Uterus (tissue), 4 donors: ENCODE data around the gene ZNF407. TPM values are rescaled to one million over a fixed set of nuclear protein-coding genes. Genes with fewer than 3 reads are reported as not detected.

Source experiments
- DNase-seq, 2 donors: peaks; one replicate each; pipeline ENCODE4 v3.0.0-alpha.2; 2019 to 2020
- H3K27ac ChIP-seq, 2 donors: fragments of 200-600 bp; sonication (generic); 1 replicate in 1 of 2; 2 replicates in 1 of 2; pipeline ENCODE4 v1.5.1; 2016 to 2018
- H3K27me3 ChIP-seq, 2 donors: fragments of 200-600 bp; sonication (generic); one replicate each; pipeline ENCODE4 v1.5.1; 2018 to 2019; ENCODE audit warnings: control low read depth in 1 of 2
- H3K36me3 ChIP-seq, 2 donors: fragments of 200-600 bp; sonication (generic); one replicate each; pipeline ENCODE4 v1.5.1; 2019; ENCODE audit warnings: control low read depth in 1 of 2
- H3K4me1 ChIP-seq, 2 donors: fragments of 200-600 bp; sonication (generic); one replicate each; pipeline ENCODE4 v1.5.1; 2018 to 2019; ENCODE audit warnings: control low read depth in 1 of 2
- H3K4me3 ChIP-seq, 2 donors: fragments of 200-600 bp; sonication (generic); 1 replicate in 1 of 2; 2 replicates in 1 of 2; pipeline ENCODE4 v1.5.1; 2018 to 2019; ENCODE audit warnings: mild to moderate bottlenecking in 1 of 2
- H3K9me3 ChIP-seq, 2 donors: fragments of 200-600 bp; sonication (generic); one replicate each; pipeline ENCODE4 v1.5.1; 2019; ENCODE audit warnings: control low read depth in 1 of 2
- POLR2A ChIP-seq, 2 donors: fragments of 450-650 bp; IDR thresholded peaks; one replicate each; pipeline ENCODE4 v1.6.1; 2016; ENCODE audit warnings: antibody characterized with exemption in 2 of 2, mild to moderate bottlenecking in 1 of 2, moderate library complexity in 1 of 2
- intact Hi-C: fragments of 100-400 bp; cut with DNase I; formaldehyde crosslinking; loops from one replicate; pipeline ENCODE4 v1.15.1; 2023; ENCODE audit warnings: low total_unique reads
- total RNA-seq, 4 donors: library from RNA; depleted of rRNA in 3 of 4; stranded (reverse); fragments of >200 nt in 3 of 4; gene quantifications; one replicate each; pipeline versions ENCODE4 v1.1.0 to v1.2.4, GENCODE V29; 2014 to 2023
- TF ChIP-seq, protein P1 (sequence below), 4 experiments: fragments of 200-600 bp in 2 of 4; fragments of 450-650 bp in 2 of 4; sonication (generic) in 2 of 4; IDR thresholded peaks; one replicate each; pipeline ENCODE4 v1.5.1; 2016 to 2019; ENCODE audit warnings: antibody characterized with exemption in 4 of 4, mild to moderate bottlenecking in 2 of 4, moderate library complexity in 1 of 4
- donor health status: DM: yes; HTN: yes; CAD: no.

The ZNF407 gene
- total RNA-seq, 4 donors from 2014 or later = 10.6 to 38.9 (median 23.7) TPM

DNA sequence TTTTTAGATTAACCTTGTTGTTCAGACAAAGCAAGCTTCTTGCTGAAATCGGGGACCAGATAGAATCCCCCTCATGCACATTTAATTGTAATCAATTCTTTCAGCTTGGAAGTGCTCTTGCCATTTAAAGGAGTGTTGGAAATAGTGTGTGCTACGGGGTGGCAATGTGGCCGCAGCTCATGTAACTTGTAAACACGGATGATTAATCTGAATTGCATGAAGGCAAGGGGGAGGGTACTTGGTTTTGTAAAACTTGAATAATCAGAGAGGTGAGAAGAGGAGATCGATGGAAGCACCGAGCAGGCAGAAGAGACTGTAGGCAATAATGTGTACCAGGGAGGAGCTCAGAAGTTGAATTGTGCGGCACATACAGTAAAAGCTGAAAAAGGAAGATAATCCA, 337.8 kb downstream of the ZNF407 start:
- Histone ChIP-seq H3K36me3 (no peaks in the 10 kb centered on the region), H3K9me3 (no peaks in the 10 kb centered on the region), H3K27me3 (no peaks in the 10 kb centered on the region), H3K27ac (no peak overlapping the region), H3K4me1 (no peaks in the 10 kb centered on the region), H3K4me3 (no peak overlapping the region)
- intact Hi-C loops = no loop called here
- TF ChIP-seq POLR2A (IDR thresholded peaks at IDR 0.05) = no peak
- TF ChIP-seq, protein P1, sequence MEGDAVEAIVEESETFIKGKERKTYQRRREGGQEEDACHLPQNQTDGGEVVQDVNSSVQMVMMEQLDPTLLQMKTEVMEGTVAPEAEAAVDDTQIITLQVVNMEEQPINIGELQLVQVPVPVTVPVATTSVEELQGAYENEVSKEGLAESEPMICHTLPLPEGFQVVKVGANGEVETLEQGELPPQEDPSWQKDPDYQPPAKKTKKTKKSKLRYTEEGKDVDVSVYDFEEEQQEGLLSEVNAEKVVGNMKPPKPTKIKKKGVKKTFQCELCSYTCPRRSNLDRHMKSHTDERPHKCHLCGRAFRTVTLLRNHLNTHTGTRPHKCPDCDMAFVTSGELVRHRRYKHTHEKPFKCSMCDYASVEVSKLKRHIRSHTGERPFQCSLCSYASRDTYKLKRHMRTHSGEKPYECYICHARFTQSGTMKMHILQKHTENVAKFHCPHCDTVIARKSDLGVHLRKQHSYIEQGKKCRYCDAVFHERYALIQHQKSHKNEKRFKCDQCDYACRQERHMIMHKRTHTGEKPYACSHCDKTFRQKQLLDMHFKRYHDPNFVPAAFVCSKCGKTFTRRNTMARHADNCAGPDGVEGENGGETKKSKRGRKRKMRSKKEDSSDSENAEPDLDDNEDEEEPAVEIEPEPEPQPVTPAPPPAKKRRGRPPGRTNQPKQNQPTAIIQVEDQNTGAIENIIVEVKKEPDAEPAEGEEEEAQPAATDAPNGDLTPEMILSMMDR (IDR thresholded peaks at IDR 0.05) = no peak
- DNase-seq = no peak

DNA sequence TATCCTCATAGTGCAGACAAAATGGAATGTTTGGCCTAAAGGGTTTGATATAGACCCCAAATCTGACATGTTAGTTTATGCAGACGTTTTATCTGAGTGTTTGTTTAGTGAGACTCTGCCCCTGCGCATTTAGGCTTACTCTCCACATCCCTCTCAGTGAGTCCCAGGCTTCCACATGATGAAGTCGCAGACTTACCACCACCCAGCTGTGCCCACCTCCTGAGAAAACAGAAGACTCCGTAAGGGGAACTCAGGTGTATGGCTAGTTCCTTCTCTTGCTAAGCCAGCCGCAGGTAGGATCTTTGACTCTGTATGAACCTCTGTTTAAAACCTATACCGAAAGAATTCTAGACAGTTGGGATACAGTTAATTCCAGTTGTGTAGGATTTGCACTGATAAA, 338.7 kb downstream of the ZNF407 start:
- TF ChIP-seq, protein P1 (IDR thresholded peaks at IDR 0.05) = no peak
- no peak for TF ChIP-seq POLR2A (IDR thresholded peaks at IDR 0.05)
- intact Hi-C loops = no loop called here

DNA sequence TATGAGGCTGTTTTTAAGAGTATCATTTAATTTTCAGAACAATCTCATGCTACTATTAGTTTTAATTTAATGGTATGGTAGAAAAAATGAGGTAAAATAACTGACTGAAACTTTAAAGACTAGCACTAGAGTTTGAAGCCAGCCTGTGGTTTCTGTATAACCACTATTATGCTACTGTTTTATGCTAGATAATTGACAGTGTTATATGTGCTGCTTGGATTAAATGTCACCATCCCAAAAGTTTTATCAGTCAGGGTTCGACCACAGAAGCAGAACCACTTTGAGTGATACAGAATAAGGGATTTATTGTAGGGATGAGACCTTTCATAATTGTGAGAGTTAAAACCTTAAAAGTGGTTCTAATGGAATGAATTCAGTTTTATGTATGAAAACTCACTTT, 339.6 kb downstream of the ZNF407 start:
- TF ChIP-seq, protein P1 (IDR thresholded peaks at IDR 0.05) = no peak
- TF ChIP-seq POLR2A (IDR thresholded peaks at IDR 0.05) = no peak
- H3K9me3 ChIP-seq = no peaks in the 10 kb centered on the region
- DNase-seq = no peak
- no peaks in the 10 kb centered on the region for H3K4me1 ChIP-seq
- H3K27ac ChIP-seq = no peak overlapping the region
- H3K27me3 ChIP-seq = no peaks in the 10 kb centered on the region
- H3K36me3 ChIP-seq = no peaks in the 10 kb centered on the region
- H3K4me3 ChIP-seq = no peak overlapping the region
- intact Hi-C loops = no loop called here

More for the DNA sequence above, 338.7 kb downstream of the ZNF407 start:
- no peak for DNase-seq
- no peak overlapping the region for H3K27ac ChIP-seq
- H3K4me3 ChIP-seq = no peak overlapping the region
- no peaks in the 10 kb centered on the region for H3K4me1 ChIP-seq
- no peaks in the 10 kb centered on the region for H3K36me3 ChIP-seq
- no peaks in the 10 kb centered on the region for H3K27me3 ChIP-seq
- no peaks in the 10 kb centered on the region for H3K9me3 ChIP-seq

DNA sequence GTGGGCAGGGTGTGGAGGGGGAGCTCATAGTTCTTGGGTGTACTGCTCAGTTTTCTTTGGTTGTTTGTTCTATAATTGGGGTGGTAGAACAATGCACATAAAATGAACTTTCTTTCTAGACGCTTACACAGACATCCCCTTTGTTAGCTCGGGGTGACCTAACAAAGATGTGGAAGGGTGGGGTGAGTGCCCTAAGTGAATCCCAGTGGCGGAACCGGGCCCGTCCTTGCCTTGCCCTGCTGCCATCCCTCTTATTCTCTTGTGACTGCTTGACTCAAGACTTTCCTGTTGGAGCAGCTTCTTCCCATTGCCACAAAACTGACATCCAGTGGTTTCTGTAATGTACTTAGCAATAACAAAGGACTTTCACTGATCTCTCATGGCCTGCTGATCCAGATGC, 343.2 kb downstream of the ZNF407 start:
- no peaks in the 10 kb centered on the region for H3K9me3 ChIP-seq
- intact Hi-C loops = no loop called here
- no peaks in the 10 kb centered on the region for H3K4me1 ChIP-seq
- H3K4me3 ChIP-seq = no peak overlapping the region
- DNase-seq = no peak
- no peaks in the 10 kb centered on the region for H3K36me3 ChIP-seq
- TF ChIP-seq POLR2A (IDR thresholded peaks at IDR 0.05) = no peak
- TF ChIP-seq, protein P1 (IDR thresholded peaks at IDR 0.05) = no peak
- no peak overlapping the region for H3K27ac ChIP-seq
- no peaks in the 10 kb centered on the region for H3K27me3 ChIP-seq

DNA sequence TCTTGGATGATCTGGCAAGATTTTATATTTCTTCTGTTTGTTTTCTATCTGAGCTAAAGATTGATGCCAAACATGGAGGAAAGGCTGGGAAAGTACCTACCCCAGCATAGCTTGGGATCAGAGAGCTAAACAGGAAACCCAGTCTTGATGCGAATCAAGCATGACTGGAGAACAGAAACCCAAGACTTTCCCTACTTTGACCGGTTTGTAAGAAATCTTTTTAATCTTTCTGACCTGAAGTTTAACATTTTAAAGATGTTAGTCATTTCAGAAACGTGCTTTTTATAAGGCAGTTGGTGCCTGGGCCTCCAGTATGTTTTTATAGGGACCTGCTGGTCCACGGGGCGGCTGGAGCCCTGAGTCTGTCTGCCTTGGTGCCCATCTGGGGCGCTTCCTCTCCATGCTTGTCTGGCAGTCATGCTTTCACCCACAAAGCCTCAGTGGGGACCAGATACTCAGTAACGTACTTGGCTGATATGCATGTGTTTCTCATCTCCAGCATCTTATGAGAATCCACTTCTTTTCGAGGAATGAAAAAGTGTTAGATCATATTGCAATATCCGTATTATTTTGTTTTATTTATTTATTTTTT, 344.7 kb downstream of the ZNF407 start:
- H3K27ac ChIP-seq = no peak overlapping the region
- intact Hi-C loops = no loop called here
- H3K9me3 ChIP-seq = no peaks in the 10 kb centered on the region
- no peak overlapping the region for H3K4me3 ChIP-seq
- no peaks in the 10 kb centered on the region for H3K36me3 ChIP-seq
- no peak for DNase-seq
- TF ChIP-seq, protein P1 (IDR thresholded peaks at IDR 0.05) = no peak
- TF ChIP-seq POLR2A (IDR thresholded peaks at IDR 0.05) = no peak
- no peaks in the 10 kb centered on the region for H3K4me1 ChIP-seq
- H3K27me3 ChIP-seq = no peaks in the 10 kb centered on the region
